Fibroblast of pulmonary artery (primary cell): ENCODE measurements around the gene FXYD1.

Experiments
- DNase-seq: peaks from one replicate; pipeline ENCODE4 v3.0.0-alpha.2; 2010; ENCODE audit warnings: low read depth
- H3K4me3 ChIP-seq: replicated peaks from 2 replicates; pipeline ENCODE4 v1.5.1; 2011; ENCODE audit warnings: low read depth, mild to moderate bottlenecking, control low read depth, low read length, moderate library complexity
- TF ChIP-seq, protein P1 (sequence below): IDR thresholded peaks from 2 replicates; pipeline ENCODE4 v1.5.1; 2011; ENCODE audit warnings: mild to moderate bottlenecking, control low read depth, low read length, inconsistent platforms; ENCODE audit errors: missing control alignments

Gene FXYD1

DNA sequence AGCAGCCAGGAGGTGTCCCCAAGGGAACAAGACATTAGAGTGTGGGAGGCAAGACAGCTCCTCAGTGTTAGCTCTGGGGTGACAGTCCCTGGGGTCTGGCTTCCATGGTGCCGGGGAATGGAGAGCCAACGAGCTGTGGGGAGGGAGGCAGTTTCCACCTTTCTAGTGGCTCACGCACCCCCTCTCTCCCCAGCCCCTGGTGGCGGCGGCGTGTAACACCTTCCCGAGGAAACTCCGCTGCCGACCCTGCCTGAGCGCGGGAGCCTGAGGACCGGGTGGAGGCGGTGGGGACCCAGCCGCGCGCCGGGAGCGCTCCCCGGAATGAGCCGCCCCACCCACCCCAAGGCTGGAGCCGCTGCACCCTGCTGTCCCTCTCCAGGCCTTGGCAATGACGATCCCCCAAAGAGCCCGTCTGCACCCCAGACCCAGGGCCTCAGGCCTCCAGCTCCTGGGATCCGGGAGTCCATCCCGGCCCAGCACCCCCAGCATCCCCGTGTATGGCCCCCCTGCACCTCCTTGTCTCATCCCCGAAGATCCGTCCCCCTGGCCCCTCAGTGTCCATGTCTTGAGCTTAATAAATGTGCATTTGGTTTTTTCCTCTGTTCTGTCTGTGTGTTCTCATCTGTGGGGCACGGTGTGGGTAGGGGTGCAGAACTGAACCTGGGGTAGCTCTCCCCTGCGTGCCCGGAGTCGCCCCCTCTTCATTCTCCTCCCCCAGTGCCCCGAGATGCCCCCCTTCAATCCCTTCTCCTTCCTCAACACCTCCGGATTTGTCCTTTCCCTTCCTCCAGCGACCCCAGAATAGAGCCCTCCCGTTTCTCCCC lies 15.3 kb downstream of the FXYD1 start:
- TF ChIP-seq, protein P1, sequence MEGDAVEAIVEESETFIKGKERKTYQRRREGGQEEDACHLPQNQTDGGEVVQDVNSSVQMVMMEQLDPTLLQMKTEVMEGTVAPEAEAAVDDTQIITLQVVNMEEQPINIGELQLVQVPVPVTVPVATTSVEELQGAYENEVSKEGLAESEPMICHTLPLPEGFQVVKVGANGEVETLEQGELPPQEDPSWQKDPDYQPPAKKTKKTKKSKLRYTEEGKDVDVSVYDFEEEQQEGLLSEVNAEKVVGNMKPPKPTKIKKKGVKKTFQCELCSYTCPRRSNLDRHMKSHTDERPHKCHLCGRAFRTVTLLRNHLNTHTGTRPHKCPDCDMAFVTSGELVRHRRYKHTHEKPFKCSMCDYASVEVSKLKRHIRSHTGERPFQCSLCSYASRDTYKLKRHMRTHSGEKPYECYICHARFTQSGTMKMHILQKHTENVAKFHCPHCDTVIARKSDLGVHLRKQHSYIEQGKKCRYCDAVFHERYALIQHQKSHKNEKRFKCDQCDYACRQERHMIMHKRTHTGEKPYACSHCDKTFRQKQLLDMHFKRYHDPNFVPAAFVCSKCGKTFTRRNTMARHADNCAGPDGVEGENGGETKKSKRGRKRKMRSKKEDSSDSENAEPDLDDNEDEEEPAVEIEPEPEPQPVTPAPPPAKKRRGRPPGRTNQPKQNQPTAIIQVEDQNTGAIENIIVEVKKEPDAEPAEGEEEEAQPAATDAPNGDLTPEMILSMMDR: peak; percentile 51
- DNase-seq: peak; percentile 34
- H3K4me3 ChIP-seq: peak overlapping the region; percentile 89

DNA sequence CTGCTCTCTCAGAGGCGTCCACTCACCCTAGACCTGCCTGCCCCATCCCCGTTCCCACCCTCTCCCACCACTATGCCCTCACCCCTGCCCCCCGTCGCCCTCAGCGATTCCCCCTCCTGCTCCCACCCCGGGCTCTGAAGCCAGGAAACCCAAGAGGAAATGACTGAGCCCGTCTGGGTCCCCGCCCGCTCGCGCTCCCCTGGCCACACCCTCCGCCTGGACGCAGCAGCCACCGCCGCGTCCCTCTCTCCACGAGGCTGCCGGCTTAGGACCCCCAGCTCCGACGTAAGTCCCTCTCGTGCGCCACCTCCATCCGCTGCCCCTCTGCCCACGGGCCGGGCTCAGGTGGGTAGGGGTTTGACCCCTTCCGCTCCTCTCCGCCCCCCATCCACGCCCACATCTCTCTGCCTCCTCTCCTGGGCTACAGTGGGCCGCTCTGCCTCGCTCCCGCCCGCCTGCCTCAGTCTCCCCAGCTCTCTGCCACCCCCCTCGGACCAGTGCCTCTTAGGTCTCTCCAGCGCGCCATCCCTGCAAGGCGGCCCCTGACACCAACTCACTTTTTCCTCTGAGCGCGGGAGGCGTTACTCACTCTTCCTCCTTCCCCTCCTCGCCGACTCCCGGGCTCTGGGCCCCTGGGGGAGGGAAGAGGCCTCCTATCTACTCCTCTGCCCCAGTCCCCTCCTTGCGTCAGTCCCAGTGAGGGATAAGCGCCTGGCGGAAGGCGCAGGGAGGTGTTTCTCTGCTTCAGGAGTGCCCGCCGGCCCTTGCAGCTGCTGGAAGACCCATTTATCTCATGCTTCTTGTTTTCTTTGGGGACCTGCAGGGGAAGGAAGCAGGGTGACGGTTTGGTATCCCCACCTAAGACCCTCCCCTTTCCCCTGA lies 16.1 kb downstream of the FXYD1 start, which contains the start of gene FXYD5:
FXYD5 (plus strand) TSS at position 211 of the 882 bp plus-strand sequence. CDS start 816 bp downstream, outside the sequence.
- TF ChIP-seq, protein P1: peak; percentile 18
- H3K4me3 ChIP-seq: peak within 1 kb of the TSS; percentile 89
- DNase-seq: peak; percentile 87

DNA sequence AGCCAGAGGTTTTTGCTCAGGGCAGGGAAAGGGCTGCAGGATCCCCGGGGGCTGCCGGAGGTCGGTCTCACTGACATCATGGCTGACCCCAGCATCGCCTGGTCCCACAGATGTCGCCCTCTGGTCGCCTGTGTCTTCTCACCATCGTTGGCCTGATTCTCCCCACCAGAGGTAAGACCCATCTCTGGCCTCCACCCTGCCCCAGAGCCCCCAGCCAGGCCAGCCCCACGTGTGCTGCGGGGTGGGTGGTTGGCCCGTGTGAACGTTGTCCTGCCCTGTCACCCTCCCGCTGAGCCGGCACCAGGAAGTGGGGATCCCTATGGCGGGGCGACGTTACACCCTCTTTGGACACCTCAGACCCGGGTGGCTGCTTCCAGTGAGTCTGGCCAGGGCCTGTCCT lies 16.8 kb downstream of the FXYD1 start:
- TF ChIP-seq, protein P1: no peak
- H3K4me3 ChIP-seq: peak overlapping the region; percentile 89
- no peak for DNase-seq

DNA sequence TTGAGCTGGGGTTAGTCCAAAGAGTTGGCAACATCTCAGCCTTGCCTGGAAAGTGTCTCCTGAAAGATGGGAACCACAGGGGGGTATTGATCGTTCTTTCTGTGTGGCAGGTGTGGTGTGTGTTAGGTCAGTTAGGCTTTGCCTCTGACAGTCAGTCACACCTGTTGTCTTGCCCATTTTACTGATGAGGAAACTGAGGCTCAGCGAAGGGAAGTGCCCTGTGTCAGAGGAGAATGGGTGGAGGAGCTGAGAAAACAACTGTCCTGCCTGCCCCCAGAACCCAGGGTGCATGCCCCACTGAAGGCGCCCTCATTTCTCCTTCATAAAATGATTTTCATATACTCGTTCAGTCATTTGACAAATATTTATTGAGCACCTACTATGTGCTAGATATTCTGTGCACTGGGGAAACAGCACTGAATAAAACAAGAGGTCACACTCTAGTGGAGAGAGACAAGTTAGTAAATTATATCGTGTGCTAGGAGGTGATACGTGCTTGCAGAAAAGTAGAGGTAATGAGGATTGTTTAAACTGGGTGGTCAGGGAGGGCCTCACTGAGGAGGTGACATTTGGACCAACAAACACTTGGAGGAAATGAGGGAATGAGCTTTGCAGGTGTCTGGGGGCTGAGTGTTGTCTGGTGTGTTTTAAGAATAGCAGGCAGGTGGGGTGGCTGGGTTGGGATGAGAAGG lies 17.5 kb downstream of the FXYD1 start:
- no peak for DNase-seq
- TF ChIP-seq, protein P1: no peak
- H3K4me3 ChIP-seq: peak overlapping the region; percentile 89

DNA sequence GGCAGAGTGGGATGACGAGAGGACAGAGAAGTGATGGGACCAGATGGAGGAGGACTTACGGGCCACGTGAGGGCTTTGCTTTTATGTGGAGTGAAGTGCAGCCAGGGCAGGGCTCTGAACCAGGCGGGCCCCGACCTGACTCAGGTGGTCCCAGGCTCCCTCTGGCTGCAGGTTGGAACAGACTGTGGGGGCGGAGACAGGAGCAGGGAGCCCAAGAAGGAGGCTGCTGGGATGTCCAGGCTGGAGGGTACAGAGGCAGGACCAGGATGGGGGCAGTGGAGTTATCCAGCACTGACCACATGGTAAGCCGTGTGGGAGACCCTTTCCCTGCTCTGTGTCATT lies 18.0 kb downstream of the FXYD1 start:
- no peak for DNase-seq
- TF ChIP-seq, protein P1: no peak
- no peak overlapping the region for H3K4me3 ChIP-seq

DNA sequence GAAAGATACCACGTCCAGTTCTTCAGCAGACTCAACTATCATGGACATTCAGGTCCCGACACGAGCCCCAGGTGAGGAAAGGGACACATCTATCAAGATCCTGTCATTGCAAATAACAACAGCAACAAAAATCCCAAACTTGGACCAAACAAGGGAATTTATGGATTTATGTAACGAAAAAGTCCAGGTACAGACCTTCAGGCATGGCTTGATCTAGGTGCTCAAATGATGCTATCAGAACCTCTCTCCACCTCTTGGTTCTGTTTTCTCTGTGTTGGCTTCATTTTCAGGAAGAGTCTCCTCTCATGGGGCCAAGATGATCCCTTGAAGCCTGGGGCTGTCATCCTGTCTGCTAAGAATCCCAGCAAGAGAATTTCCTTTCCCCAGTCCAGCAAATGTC lies 18.8 kb downstream of the FXYD1 start:
- TF ChIP-seq, protein P1: no peak
- H3K4me3 ChIP-seq: no peak overlapping the region
- DNase-seq: no peak
